ENCODE results near the gene DENND1C. TPM values are rescaled to one million over a fixed set of nuclear protein-coding genes. Genes with fewer than 3 reads are reported as not detected.

The DENND1C gene
- total RNA-seq, 1 experiment from 2014 or later = not detected

- Histone ChIP-seq H3K9me2 (ENCODE audit: insufficient read depth) (no peaks in the 10 kb centered on the region), H2AFZ (no peak overlapping the region), H3K27me3 (ENCODE audit: insufficient read depth, low read depth) (no peaks in the 10 kb centered on the region), H3K79me2 (ENCODE audit: low read depth) (no peaks in the 10 kb centered on the region), H4K20me1 (ENCODE audit: insufficient read depth) (no peaks in the 10 kb centered on the region), H3F3A (ENCODE audit: insufficient read depth, low read depth) (no peaks in the 10 kb centered on the region), H3K4me1 (replicated peaks; ENCODE audit: insufficient read depth) (no peaks in the 10 kb centered on the region), H3K9me3 (ENCODE audit: insufficient read depth, low read depth) (no peaks in the 10 kb centered on the region), H3K36me3 (ENCODE audit: low read depth) (no peaks in the 10 kb centered on the region), H3K4me3 (no peak overlapping the region), H3K4me2 (no peak overlapping the region), H3K27ac (no peak overlapping the region)
- no TSS peak for BruUV-seq (replicated peaks)
- no peak for TF ChIP-seq EZH2 (IDR thresholded peaks at IDR 0.05; ENCODE audit: low read depth)
- TF ChIP-seq, protein P1, sequence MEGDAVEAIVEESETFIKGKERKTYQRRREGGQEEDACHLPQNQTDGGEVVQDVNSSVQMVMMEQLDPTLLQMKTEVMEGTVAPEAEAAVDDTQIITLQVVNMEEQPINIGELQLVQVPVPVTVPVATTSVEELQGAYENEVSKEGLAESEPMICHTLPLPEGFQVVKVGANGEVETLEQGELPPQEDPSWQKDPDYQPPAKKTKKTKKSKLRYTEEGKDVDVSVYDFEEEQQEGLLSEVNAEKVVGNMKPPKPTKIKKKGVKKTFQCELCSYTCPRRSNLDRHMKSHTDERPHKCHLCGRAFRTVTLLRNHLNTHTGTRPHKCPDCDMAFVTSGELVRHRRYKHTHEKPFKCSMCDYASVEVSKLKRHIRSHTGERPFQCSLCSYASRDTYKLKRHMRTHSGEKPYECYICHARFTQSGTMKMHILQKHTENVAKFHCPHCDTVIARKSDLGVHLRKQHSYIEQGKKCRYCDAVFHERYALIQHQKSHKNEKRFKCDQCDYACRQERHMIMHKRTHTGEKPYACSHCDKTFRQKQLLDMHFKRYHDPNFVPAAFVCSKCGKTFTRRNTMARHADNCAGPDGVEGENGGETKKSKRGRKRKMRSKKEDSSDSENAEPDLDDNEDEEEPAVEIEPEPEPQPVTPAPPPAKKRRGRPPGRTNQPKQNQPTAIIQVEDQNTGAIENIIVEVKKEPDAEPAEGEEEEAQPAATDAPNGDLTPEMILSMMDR (conservative IDR thresholded peaks at IDR 0.05) = no peak
- ChIA-PET CTCF (no interaction called here), POLR2A (ENCODE audit: unreplicated experiment) (no interaction called here)
- no peak for DNase-seq
- intact Hi-C loops (cut with micrococcal nuclease; ENCODE audit: unreplicated experiment) = no loop called here
Measured at GRCh38 chr19:6442087-6442688, 39.4 kb downstream of the DENND1C start.

DNA sequence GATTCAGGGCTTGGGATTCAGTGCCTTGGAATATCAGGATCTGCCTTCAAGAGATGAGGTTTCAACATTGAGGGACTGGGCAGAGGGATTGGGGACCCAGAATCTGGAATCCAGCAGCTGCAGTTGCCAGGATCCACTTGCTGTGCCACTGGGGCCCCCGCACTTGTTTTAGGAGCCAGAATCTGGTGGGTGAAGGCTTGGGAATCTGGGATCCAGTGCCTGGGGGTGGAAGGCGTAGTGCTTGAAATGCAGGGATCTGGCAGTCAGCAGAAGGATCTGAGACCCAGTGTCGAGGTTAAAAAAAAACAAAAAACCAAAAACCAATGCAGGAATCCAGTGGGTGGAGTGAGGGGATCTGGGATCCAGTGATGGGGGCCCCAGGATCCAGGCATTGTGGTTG, 40.7 kb downstream of the DENND1C start:
- intact Hi-C loops (cut with micrococcal nuclease; ENCODE audit: unreplicated experiment) = no loop called here
- no peak for DNase-seq
- no peaks in the 10 kb centered on the region for H3K9me2 ChIP-seq (ENCODE audit: insufficient read depth)
- H3K27me3 ChIP-seq (ENCODE audit: insufficient read depth, low read depth) = no peaks in the 10 kb centered on the region
- no peak overlapping the region for H3K4me3 ChIP-seq
- no peaks in the 10 kb centered on the region for H3F3A ChIP-seq (ENCODE audit: insufficient read depth, low read depth)
- no peaks in the 10 kb centered on the region for H3K4me1 ChIP-seq (replicated peaks; ENCODE audit: insufficient read depth)
- ChIA-PET POLR2A (ENCODE audit: unreplicated experiment) (no interaction called here), CTCF (no interaction called here)
- BruUV-seq (replicated peaks) = no TSS peak
- no peak overlapping the region for H3K4me2 ChIP-seq
- no peak overlapping the region for H3K27ac ChIP-seq
- no peaks in the 10 kb centered on the region for H4K20me1 ChIP-seq (ENCODE audit: insufficient read depth)
- no peaks in the 10 kb centered on the region for H3K79me2 ChIP-seq (ENCODE audit: low read depth)
- TF ChIP-seq, protein P1 (conservative IDR thresholded peaks at IDR 0.05) = no peak
- TF ChIP-seq EZH2 (IDR thresholded peaks at IDR 0.05; ENCODE audit: low read depth) = no peak
- no peaks in the 10 kb centered on the region for H3K9me3 ChIP-seq (ENCODE audit: insufficient read depth, low read depth)
- no peaks in the 10 kb centered on the region for H3K36me3 ChIP-seq (ENCODE audit: low read depth)
- H2AFZ ChIP-seq = no peak overlapping the region

- no peaks in the 10 kb centered on the region for H3K9me3 ChIP-seq (ENCODE audit: insufficient read depth, low read depth)
- no peaks in the 10 kb centered on the region for H3K4me1 ChIP-seq (replicated peaks; ENCODE audit: insufficient read depth)
- no peaks in the 10 kb centered on the region for H3K9me2 ChIP-seq (ENCODE audit: insufficient read depth)
- no peaks in the 10 kb centered on the region for H3K79me2 ChIP-seq (ENCODE audit: low read depth)
- POLR2A ChIA-PET (ENCODE audit: unreplicated experiment) = no interaction called here
- H4K20me1 ChIP-seq (ENCODE audit: insufficient read depth) = no peaks in the 10 kb centered on the region
- no peak overlapping the region for H2AFZ ChIP-seq
- H3K27ac ChIP-seq = no peak overlapping the region
- no peaks in the 10 kb centered on the region for H3K36me3 ChIP-seq (ENCODE audit: low read depth)
- no peaks in the 10 kb centered on the region for H3K27me3 ChIP-seq (ENCODE audit: insufficient read depth, low read depth)
- CTCF ChIA-PET = no interaction called here
- DNase-seq = no peak
- no peak for TF ChIP-seq EZH2 (IDR thresholded peaks at IDR 0.05; ENCODE audit: low read depth)
- TF ChIP-seq, protein P1 (conservative IDR thresholded peaks at IDR 0.05) = no peak
- no peaks in the 10 kb centered on the region for H3F3A ChIP-seq (ENCODE audit: insufficient read depth, low read depth)
- no TSS peak for BruUV-seq (replicated peaks)
- H3K4me3 ChIP-seq = no peak overlapping the region
- H3K4me2 ChIP-seq = no peak overlapping the region
- intact Hi-C loops (cut with micrococcal nuclease; ENCODE audit: unreplicated experiment) = no loop called here
Measured at GRCh38 chr19:6439743-6440142, 41.8 kb downstream of the DENND1C start.

Measured in PC-9 (cell line).